Suprapubic skin (tissue), 4 donors: ENCODE results near the gene MAD1L1. TPM values are rescaled to one million over a fixed set of nuclear protein-coding genes. Genes with fewer than 3 reads are reported as not detected.

Source experiments
- DNase-seq, 2 donors: peaks; one replicate each; pipeline ENCODE4 v3.0.0-alpha.2; 2019; ENCODE audit warnings: low spot score in 2 of 2
- H3K27ac ChIP-seq: fragments of 200-600 bp; sonication (generic); one replicate; pipeline ENCODE4 v1.5.1; 2019
- H3K27me3 ChIP-seq: fragments of 200-600 bp; sonication (generic); one replicate; pipeline ENCODE4 v1.5.1; 2019
- H3K36me3 ChIP-seq: fragments of 200-600 bp; sonication (generic); one replicate; pipeline ENCODE4 v1.5.1; 2019
- H3K4me1 ChIP-seq: fragments of 200-600 bp; sonication (generic); one replicate; pipeline ENCODE4 v1.5.1; 2019
- H3K4me3 ChIP-seq: fragments of 200-600 bp; sonication (generic); one replicate; pipeline ENCODE4 v1.5.1; 2019; ENCODE audit warnings: mild to moderate bottlenecking
- H3K9me3 ChIP-seq: fragments of 200-600 bp; sonication (generic); one replicate; pipeline ENCODE4 v1.5.1; 2019
- CTCF ChIP-seq, 2 donors: fragments of 200-600 bp in 1 of 2; fragments of 450-650 bp in 1 of 2; sonication (generic) in 1 of 2; IDR thresholded peaks; one replicate each; pipeline ENCODE4 v1.5.1; 2016 to 2019; ENCODE audit warnings: antibody characterized with exemption in 2 of 2, mild to moderate bottlenecking in 1 of 2, moderate library complexity in 1 of 2
- EP300 ChIP-seq: sonication (generic); formaldehyde crosslinking; IDR thresholded peaks from one replicate; pipeline ENCODE4 v1.6.1; 2017; ENCODE audit warnings: antibody characterized with exemption
- POLR2A ChIP-seq, 2 donors: fragments of 450-650 bp; IDR thresholded peaks; one replicate each; pipeline ENCODE4 v1.6.1; 2017; ENCODE audit warnings: antibody characterized with exemption in 2 of 2, mild to moderate bottlenecking in 2 of 2, moderate library complexity in 2 of 2
- POLR2AphosphoS5 ChIP-seq, 3 donors: sonication (generic); formaldehyde crosslinking; IDR thresholded peaks; one replicate each; pipeline ENCODE4 v1.6.1; 2017; ENCODE audit warnings: antibody characterized with exemption in 3 of 3
- WGBS: methylation state at CpG from one replicate; pipeline ENCODE4 v1.1.5; 2018; 5-methylcytosine and 5-hydroxymethylcytosine counted together
- total RNA-seq, 4 donors: library from RNA; depleted of rRNA; stranded (reverse); fragments of >200 nt; gene quantifications; one replicate each; pipeline ENCODE4 v1.1.0, GENCODE V29; 2016

Gene MAD1L1
- total RNA-seq, 4 donors from 2014 or later: 53.2 to 69.8 (median 62.2) TPM

- Histone ChIP-seq H3K4me3 (no peak overlapping the region), H3K27me3 (no peaks in the 10 kb centered on the region), H3K4me1 (peaks cover 41% of the 10 kb centered on the region), H3K9me3 (no peaks in the 10 kb centered on the region), H3K27ac (no peak overlapping the region), H3K36me3 (peaks cover 2% of the 10 kb centered on the region)
- TF ChIP-seq CTCF (IDR thresholded peaks at IDR 0.05): no peak
- DNase-seq: no peak
- WGBS: 80% methylated on average over 4 of the region's 4 CpGs
These were observed 115.1 kb downstream of the MAD1L1 start for GRCh38 chr7:2117646-2118045.

GRCh38 chr7:2116989-2117591 lies 115.7 kb downstream of the MAD1L1 start:
- peaks cover 41% of the 10 kb centered on the region for H3K4me1 ChIP-seq
- no peak overlapping the region for H3K27ac ChIP-seq
- WGBS: 50% methylated on average over 8 of the region's 11 CpGs
- no peak for DNase-seq
- H3K9me3 ChIP-seq: no peaks in the 10 kb centered on the region
- no peaks in the 10 kb centered on the region for H3K36me3 ChIP-seq
- no peaks in the 10 kb centered on the region for H3K27me3 ChIP-seq
- TF ChIP-seq POLR2AphosphoS5 (IDR thresholded peaks at IDR 0.05) (no peak), POLR2A (IDR thresholded peaks at IDR 0.05) (no peak), EP300 (no peak), CTCF (IDR thresholded peaks at IDR 0.05) (no peak)
- H3K4me3 ChIP-seq: no peak overlapping the region

DNA sequence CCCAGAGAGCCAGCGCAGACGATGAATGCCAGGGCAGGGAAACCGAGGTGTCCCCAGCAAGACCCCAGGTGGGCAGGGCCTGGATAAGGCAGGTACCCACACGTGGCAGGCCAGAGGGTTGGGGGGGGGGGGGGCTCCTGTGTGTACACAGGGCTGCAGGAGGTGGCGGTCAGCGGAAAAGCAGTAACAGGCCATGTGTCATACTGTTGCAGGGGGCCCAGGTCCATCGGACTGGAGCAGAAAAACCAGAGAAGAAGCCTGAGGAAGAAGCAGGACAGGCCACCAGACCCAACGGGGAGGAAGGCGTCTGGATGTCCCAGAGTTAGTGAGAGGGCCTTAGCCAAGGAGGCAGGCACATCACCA lies 116.3 kb downstream of the MAD1L1 start:
- TF ChIP-seq POLR2A (IDR thresholded peaks at IDR 0.05): no peak
- no peaks in the 10 kb centered on the region for H3K27me3 ChIP-seq
- DNase-seq: no peak

GRCh38 chr7:2115760-2116447 lies 116.8 kb downstream of the MAD1L1 start:
- 74% methylated on average over 16 of the region's 25 CpGs for WGBS
- Histone ChIP-seq H3K36me3 (no peaks in the 10 kb centered on the region), H3K27me3 (no peaks in the 10 kb centered on the region), H3K9me3 (no peaks in the 10 kb centered on the region), H3K4me3 (no peak overlapping the region), H3K27ac (no peak overlapping the region), H3K4me1 (peaks cover 41% of the 10 kb centered on the region)
- DNase-seq: no peak
- TF ChIP-seq POLR2A (IDR thresholded peaks at IDR 0.05): no peak
- TF ChIP-seq POLR2AphosphoS5 (IDR thresholded peaks at IDR 0.05): no peak
- TF ChIP-seq EP300: no peak
- TF ChIP-seq CTCF (IDR thresholded peaks at IDR 0.05): no peak

More for the DNA sequence above, 116.3 kb downstream of the MAD1L1 start:
- Histone ChIP-seq H3K36me3 (no peaks in the 10 kb centered on the region), H3K27ac (no peak overlapping the region), H3K4me3 (no peak overlapping the region), H3K9me3 (no peaks in the 10 kb centered on the region), H3K4me1 (peaks cover 41% of the 10 kb centered on the region)
- 73% methylated on average over 9 of the region's 9 CpGs for WGBS

DNA sequence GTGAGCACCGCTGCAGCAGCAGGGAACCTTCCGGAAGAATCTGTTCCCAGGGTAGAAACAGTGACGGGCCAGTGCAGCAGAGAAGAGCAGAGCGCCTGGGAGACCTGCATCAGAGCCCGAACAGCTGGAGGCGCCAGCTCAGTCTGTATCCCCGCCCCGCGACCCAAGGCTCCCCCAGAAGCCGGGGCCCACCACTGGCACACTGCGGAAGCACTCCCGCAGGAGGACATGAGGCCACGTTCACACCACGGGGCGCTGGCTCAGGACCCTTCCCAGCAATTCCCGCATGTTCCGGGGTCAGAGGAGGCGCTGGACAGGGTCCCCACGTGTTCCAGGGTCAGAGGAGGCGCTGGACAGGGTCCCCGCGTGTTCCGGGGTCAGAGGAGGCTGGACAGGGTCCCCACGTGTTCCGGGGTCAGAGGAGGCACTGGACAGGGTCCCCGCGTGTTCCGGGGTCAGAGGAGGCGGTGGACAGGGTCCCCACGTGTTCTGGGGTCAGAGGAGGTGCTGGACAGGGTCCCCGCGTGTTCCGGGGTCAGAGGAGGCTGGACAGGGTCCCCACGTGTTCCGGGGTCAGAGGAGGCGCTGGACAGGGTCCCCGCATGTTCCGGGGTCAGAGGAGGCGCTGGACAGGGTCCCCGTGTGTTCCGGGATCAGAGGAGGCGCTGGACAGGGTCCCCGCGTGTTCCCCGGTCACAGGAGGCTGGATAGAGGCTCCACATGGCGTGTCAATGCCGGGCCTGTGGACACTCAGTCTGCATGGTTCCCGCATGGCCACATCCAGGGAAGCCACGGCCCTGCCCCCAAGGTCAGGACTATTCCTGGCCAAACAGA lies 117.6 kb downstream of the MAD1L1 start:
- WGBS: 97% methylated on average over 23 of the region's 49 CpGs
- no peak for DNase-seq
- Histone ChIP-seq H3K36me3 (no peaks in the 10 kb centered on the region), H3K27ac (no peak overlapping the region), H3K27me3 (no peaks in the 10 kb centered on the region), H3K9me3 (no peaks in the 10 kb centered on the region), H3K4me3 (no peak overlapping the region), H3K4me1 (peaks cover 38% of the 10 kb centered on the region)
- TF ChIP-seq CTCF (IDR thresholded peaks at IDR 0.05) (no peak), EP300 (no peak), POLR2AphosphoS5 (IDR thresholded peaks at IDR 0.05) (no peak), POLR2A (IDR thresholded peaks at IDR 0.05) (no peak)
